Activated CD4-positive, alpha-beta memory T cell treated with anti-CD3 and anti-CD28 coated beads for 36 hours (primary cell): ENCODE results near the gene NEGR1. TPM values are rescaled to one million over a fixed set of nuclear protein-coding genes. Genes with fewer than 3 reads are reported as not detected.
"Not testable (repeated sequence)": the region's sequence is repeated elsewhere in the genome, so short reads cannot be mapped to it uniquely, and the experiment has no call there.

Source experiments
- CTCF ChIA-PET: fragments of 350-600 bp; sonication (Branson Sonifier 250); formaldehyde crosslinking; loops from one replicate; lab custom pipeline; 2021; ENCODE audit warnings: antibody characterized with exemption, inconsistent platforms; lab: Charles Lee
- POLR2A ChIA-PET: fragments of 350-600 bp; sonication (Branson Sonifier 250); formaldehyde crosslinking; loops from one replicate; lab custom pipeline; 2021; ENCODE audit warnings: antibody characterized with exemption; lab: Charles Lee
- DNase-seq: peaks from one replicate; pipeline ENCODE4 v3.0.0-alpha.2; 2020
- H3K27ac Mint-ChIP-seq: one replicate; pipeline ENCODE4 v1.8.0; 2021; ENCODE audit warnings: mixed read lengths
- H3K27me3 Mint-ChIP-seq: one replicate; pipeline ENCODE4 v1.8.0; 2021; ENCODE audit warnings: mixed read lengths
- H3K36me3 Mint-ChIP-seq: one replicate; pipeline ENCODE4 v1.8.0; 2021; ENCODE audit warnings: mixed read lengths
- H3K4me1 Mint-ChIP-seq: one replicate; pipeline ENCODE4 v1.8.0; 2021; ENCODE audit warnings: low read depth, mixed read lengths
- H3K4me3 Mint-ChIP-seq: one replicate; pipeline ENCODE4 v1.8.0; 2021; ENCODE audit warnings: mild to moderate bottlenecking, mixed read lengths
- H3K9me3 Mint-ChIP-seq: one replicate; pipeline ENCODE4 v1.8.0; 2021; ENCODE audit warnings: mixed read lengths
- intact Hi-C: fragments of 100-400 bp; cut with micrococcal nuclease; formaldehyde crosslinking; loops from one replicate; pipeline ENCODE4 v1.15.1; 2023
- total RNA-seq, 2 experiments: library from RNA; stranded (reverse); gene quantifications; one replicate each; pipeline ENCODE4 v1.2.3, GENCODE V29; 2021

The NEGR1 gene
- total RNA-seq, 2 experiments from 2014 or later = not detected

DNA sequence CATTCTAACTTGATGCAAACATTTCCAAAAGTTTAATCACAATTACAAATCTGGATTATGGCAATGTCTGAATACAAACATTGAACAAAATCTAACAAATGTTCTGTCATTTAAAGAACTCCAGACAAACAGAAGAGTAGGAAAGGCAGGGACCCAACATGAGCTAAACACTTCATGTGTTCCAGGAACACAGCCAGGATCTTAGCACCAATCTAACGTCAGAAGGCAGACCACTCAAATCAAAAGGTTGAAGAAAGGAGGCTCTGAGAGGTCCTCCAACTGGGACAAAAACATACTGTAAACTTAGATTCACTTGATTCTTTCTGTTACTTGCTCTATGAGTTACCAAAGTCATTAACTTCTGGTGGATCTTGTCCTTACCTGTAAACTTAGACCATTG lies 374.0 kb downstream of the NEGR1 start:
- no peak for DNase-seq
- no peaks in the 10 kb centered on the region for H3K4me1 Mint-ChIP-seq
- ChIA-PET CTCF (no interaction called here), POLR2A (no interaction called here)
- no peak overlapping the region for H3K4me3 Mint-ChIP-seq
- no peaks in the 10 kb centered on the region for H3K36me3 Mint-ChIP-seq
- intact Hi-C loops = loop anchor here (5.0 kb wide), 1 partner anchor 676 kb away; no protein-coding TSS in a partner anchor
- H3K27ac Mint-ChIP-seq = no peak overlapping the region
- no peaks in the 10 kb centered on the region for H3K27me3 Mint-ChIP-seq
- H3K9me3 Mint-ChIP-seq = no peaks in the 10 kb centered on the region

DNA sequence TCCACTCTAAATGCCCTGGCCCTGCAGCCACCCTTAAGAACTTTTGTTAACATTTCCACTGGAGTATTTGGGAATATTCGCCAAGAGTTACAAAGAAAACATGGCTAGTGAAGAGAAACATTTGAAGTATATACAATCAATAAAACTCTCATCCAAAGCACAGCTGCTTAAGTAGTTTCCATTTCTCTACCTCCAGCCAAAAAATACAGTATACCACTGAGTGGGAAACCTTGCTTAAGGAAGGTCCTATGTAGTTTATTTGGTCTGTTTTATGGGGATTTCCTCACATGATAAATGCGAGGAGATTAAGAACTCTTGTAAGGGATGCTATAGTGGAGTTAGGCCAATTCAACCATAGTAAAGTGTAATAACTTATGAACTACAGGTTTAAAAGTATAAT lies 382.5 kb downstream of the NEGR1 start:
- Mint-ChIP-seq H3K9me3 (no peaks in the 10 kb centered on the region), H3K4me1 (no peaks in the 10 kb centered on the region), H3K4me3 (no peak overlapping the region), H3K27ac (no peak overlapping the region), H3K27me3 (no peaks in the 10 kb centered on the region), H3K36me3 (no peaks in the 10 kb centered on the region)
- ChIA-PET CTCF (no interaction called here), POLR2A (no interaction called here)
- no peak for DNase-seq
- intact Hi-C loops = no loop called here

DNA sequence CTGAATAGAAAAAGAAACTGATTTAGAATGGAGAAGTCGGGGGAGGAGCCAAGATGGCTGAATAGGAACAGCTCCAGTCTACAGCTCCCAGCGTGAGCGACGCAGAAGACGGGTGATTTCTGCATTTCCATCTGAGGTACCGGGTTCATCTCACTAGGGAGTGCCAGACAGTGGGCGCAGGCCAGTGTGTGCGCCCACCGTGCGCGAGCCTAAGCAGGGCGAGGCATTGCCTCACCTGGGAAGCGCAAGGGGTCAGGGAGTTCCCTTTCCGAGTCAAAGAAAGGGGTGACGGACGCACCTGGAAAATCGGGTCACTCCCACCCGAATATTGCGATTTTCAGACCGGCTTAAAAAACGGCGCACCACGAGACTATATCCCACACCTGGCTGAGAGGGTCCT lies 394.2 kb downstream of the NEGR1 start:
- CTCF ChIA-PET, H3K27ac Mint-ChIP-seq, DNase-seq, H3K27me3 Mint-ChIP-seq, H3K4me3 Mint-ChIP-seq, H3K36me3 Mint-ChIP-seq, H3K4me1 Mint-ChIP-seq, POLR2A ChIA-PET, H3K9me3 Mint-ChIP-seq, intact Hi-C loops: not testable (repeated sequence)

DNA sequence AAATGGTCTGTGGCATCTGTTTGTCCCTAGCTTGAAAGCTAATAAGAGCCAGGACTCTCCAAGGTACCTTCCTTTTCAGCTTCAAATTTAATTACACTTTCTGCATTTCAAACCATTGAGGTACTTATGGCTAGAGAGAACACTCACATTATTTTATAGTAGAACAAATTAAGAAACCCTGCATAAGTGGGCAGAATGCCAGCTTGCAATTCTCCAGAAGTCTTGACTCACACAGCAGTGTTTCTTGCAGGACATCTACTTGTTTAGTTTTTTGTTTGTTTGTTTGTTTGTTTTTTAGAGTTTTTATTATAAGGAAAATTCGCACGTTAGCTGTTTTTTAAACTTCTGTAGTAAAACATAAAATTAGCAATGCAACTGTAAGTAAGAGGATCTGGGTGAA lies 397.2 kb downstream of the NEGR1 start:
- intact Hi-C loops = no loop called here
- CTCF ChIA-PET = no interaction called here
- no peaks in the 10 kb centered on the region for H3K9me3 Mint-ChIP-seq

DNA sequence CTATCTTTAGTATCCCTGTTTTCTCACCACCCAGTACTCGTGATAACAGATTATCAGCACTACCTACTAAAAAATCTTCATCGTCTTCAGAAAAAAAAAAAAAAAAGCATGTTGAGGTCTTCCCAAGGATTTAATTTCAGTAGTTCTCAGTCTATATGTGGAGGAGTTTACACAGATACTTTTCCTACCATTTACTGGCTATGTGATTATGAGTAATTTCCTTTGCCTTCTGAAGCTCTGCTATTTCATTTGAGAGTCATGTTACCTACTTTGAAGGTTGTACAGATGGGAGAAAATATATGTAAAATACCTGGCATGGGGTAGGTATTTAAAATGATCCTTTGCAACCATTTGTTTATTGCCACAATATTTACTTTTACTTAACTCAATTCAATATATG lies 399.7 kb downstream of the NEGR1 start:
- Mint-ChIP-seq H3K27ac (no peak overlapping the region), H3K27me3 (no peaks in the 10 kb centered on the region), H3K4me3 (no peak overlapping the region), H3K36me3 (no peaks in the 10 kb centered on the region), H3K4me1 (no peaks in the 10 kb centered on the region), H3K9me3 (no peaks in the 10 kb centered on the region)
- ChIA-PET POLR2A (no interaction called here), CTCF (no interaction called here)
- no peak for DNase-seq
- intact Hi-C loops = no loop called here

More for the DNA sequence above, 397.2 kb downstream of the NEGR1 start:
- no peak overlapping the region for H3K4me3 Mint-ChIP-seq
- POLR2A ChIA-PET = no interaction called here
- H3K27ac Mint-ChIP-seq = no peak overlapping the region
- H3K36me3 Mint-ChIP-seq = no peaks in the 10 kb centered on the region
- DNase-seq = no peak
- H3K4me1 Mint-ChIP-seq = no peaks in the 10 kb centered on the region
- no peaks in the 10 kb centered on the region for H3K27me3 Mint-ChIP-seq

DNA sequence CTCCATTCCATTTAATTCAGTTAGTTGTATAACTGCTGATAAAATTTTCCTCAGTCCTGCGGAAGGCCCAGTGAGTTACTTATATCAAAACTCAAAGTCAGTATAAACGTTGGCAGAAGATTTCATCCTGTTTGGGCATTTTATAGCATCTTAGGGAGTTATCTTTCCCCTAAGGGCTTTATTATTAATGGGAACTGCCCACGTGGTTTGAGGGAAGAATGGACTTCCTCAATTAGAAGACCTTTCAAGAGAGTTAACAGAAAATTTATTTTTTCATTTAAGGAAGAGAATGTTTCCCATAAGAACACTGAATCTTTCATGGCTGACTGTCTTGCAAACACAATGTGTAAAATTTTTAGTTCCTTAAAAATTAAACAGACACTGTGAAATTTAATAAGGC lies 400.1 kb downstream of the NEGR1 start:
- Mint-ChIP-seq H3K4me1 (no peaks in the 10 kb centered on the region), H3K27ac (no peak overlapping the region), H3K36me3 (no peaks in the 10 kb centered on the region), H3K9me3 (no peaks in the 10 kb centered on the region), H3K27me3 (no peaks in the 10 kb centered on the region), H3K4me3 (no peak overlapping the region)
- no peak for DNase-seq
- ChIA-PET CTCF (no interaction called here), POLR2A (no interaction called here)
- intact Hi-C loops = no loop called here

DNA sequence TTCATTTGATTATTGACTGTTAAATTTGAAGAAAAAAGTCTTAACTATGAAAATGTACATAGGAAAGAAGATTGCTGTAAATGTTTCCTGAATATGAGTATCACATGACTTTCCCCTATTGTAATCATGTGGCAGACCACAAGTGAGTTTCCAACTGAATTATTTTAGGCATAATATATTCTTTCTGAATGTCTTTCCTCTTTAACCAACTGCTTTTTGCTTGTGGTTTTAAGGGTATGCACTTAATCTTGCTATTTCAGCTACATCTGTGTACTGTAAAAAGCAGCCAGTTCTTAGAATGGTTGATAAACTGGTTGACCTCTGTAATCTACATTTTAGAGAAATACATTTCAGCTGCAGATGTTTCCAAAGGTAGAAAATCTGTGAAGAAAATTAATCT lies 400.7 kb downstream of the NEGR1 start:
- Mint-ChIP-seq H3K4me1 (no peaks in the 10 kb centered on the region), H3K4me3 (no peak overlapping the region), H3K36me3 (no peaks in the 10 kb centered on the region), H3K27ac (no peak overlapping the region), H3K27me3 (no peaks in the 10 kb centered on the region), H3K9me3 (no peaks in the 10 kb centered on the region)
- ChIA-PET POLR2A (no interaction called here), CTCF (no interaction called here)
- no peak for DNase-seq
- intact Hi-C loops = no loop called here

DNA sequence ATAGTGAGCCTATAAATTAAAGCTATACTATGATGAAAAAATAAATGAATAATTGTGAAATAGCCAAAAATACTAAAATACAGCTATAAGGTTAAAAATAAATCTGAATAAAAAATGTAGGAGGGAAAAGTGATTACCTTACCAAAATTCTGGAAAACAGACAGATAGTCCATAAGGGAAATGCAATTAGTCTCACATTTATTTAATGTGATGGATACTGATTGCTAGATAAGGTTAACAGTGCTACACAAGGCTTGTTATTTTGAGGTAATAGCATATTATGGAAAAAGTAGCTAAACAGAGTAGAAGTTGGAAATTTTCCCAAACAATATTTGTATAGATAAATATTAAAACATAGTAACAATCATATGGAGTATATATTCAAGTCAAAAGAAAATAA lies 413.0 kb downstream of the NEGR1 start:
- no peak overlapping the region for H3K27ac Mint-ChIP-seq
- no peaks in the 10 kb centered on the region for H3K36me3 Mint-ChIP-seq
- DNase-seq = no peak
- no peaks in the 10 kb centered on the region for H3K27me3 Mint-ChIP-seq
- no peaks in the 10 kb centered on the region for H3K4me1 Mint-ChIP-seq
- H3K9me3 Mint-ChIP-seq = peaks cover 4% of the 10 kb centered on the region
- ChIA-PET POLR2A (no interaction called here), CTCF (interaction anchor here (0.6 kb wide), 1 partner anchor 1414 kb away, joined by 3 read pairs; no protein-coding TSS in a partner anchor)
- intact Hi-C loops = no loop called here
- H3K4me3 Mint-ChIP-seq = no peak overlapping the region

DNA sequence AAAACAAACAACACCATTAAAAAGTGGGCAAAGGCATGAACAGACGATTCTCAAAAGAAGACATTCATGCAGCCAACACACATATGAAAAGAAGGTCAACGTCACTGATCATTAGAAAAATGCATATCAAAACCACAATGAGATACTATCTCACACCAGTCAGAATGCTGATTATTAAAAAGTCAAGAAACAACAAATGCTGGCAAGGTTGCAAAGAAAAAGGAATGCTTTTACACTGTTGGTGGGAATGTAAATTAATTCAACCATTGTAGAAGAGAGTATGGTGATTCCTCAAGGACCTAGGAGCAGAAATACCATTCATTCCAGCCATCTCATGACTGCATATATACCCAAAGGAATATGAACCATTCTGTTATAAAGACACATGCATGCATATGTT lies 419.6 kb downstream of the NEGR1 start:
- intact Hi-C loops = no loop called here
- ChIA-PET POLR2A (no interaction called here), CTCF (no interaction called here)
- H3K9me3 Mint-ChIP-seq = peaks cover 15% of the 10 kb centered on the region
- H3K4me1 Mint-ChIP-seq = no peaks in the 10 kb centered on the region
- no peak overlapping the region for H3K4me3 Mint-ChIP-seq
- no peaks in the 10 kb centered on the region for H3K27me3 Mint-ChIP-seq
- no peak overlapping the region for H3K27ac Mint-ChIP-seq
- no peak for DNase-seq
- H3K36me3 Mint-ChIP-seq = no peaks in the 10 kb centered on the region

DNA sequence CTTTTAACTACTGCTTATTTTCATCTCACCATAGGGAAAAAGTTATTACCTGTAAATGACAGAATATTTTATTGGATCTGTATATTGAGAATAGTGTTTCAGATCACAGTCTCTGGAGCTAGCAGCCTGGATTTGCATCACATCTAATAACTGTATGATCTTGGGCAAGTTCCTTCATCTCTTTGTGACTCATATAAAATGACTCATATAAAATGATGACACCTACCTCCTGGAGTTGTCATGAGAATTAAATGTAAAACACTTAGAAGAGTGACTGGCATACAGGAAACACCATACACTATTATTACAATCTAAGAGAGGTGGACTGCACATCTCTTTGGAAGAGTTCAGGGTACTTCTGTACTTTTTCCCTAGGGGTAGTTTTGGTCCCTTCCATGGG lies 421.3 kb downstream of the NEGR1 start:
- CTCF ChIA-PET = no interaction called here
- no peak for DNase-seq
- H3K4me3 Mint-ChIP-seq = no peak overlapping the region
- no peak overlapping the region for H3K27ac Mint-ChIP-seq
- H3K9me3 Mint-ChIP-seq = peaks cover 14% of the 10 kb centered on the region
- POLR2A ChIA-PET = no interaction called here
- intact Hi-C loops = no loop called here
- no peaks in the 10 kb centered on the region for H3K36me3 Mint-ChIP-seq
- H3K4me1 Mint-ChIP-seq = no peaks in the 10 kb centered on the region
- no peaks in the 10 kb centered on the region for H3K27me3 Mint-ChIP-seq

DNA sequence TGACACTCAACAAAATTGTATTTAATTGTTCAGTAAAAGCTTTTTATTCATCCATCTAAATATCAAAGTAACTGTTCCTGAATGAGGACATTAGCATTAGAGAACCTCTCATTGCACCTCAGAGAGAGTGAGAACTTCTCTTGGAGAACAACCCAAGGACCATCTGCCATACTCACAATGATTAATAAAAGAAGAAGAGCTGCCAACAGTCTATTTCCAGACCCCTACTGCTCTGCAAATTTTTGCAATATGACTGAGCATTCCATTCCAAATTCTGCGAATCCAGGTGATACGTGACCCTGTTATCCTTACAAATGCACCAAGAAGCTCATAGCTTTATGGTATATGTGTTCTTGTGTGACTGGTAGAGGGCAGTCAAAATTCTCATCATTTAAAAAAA lies 422.5 kb downstream of the NEGR1 start:
- Mint-ChIP-seq H3K9me3 (peaks cover 11% of the 10 kb centered on the region), H3K4me1 (no peaks in the 10 kb centered on the region), H3K4me3 (no peak overlapping the region), H3K36me3 (no peaks in the 10 kb centered on the region), H3K27ac (no peak overlapping the region), H3K27me3 (no peaks in the 10 kb centered on the region)
- DNase-seq = no peak
- ChIA-PET POLR2A (no interaction called here), CTCF (no interaction called here)
- intact Hi-C loops = no loop called here

DNA sequence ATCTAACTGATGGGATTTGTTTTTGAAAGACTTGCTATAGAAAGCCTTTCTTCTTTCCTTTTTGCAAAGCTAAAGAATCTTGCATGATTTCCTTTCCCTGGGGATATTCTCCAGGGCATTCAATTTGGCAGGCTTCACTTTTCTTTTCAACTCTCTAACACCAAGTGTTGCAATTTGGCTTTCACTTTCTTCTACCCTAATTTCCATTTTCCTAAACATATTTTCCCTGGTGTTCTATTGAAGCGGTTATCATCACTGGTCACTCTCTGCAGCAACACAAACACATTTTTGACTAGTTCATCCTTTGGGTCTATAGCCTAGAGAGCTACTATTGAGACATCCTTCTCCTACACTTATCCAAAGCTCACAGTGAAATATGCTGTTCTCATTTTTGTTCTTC lies 424.5 kb downstream of the NEGR1 start:
- no peaks in the 10 kb centered on the region for H3K4me1 Mint-ChIP-seq
- no peak overlapping the region for H3K4me3 Mint-ChIP-seq
- peaks cover 11% of the 10 kb centered on the region for H3K9me3 Mint-ChIP-seq
- intact Hi-C loops = no loop called here
- H3K27ac Mint-ChIP-seq = no peak overlapping the region
- H3K36me3 Mint-ChIP-seq = no peaks in the 10 kb centered on the region
- ChIA-PET POLR2A (no interaction called here), CTCF (no interaction called here)
- no peaks in the 10 kb centered on the region for H3K27me3 Mint-ChIP-seq
- DNase-seq = no peak

DNA sequence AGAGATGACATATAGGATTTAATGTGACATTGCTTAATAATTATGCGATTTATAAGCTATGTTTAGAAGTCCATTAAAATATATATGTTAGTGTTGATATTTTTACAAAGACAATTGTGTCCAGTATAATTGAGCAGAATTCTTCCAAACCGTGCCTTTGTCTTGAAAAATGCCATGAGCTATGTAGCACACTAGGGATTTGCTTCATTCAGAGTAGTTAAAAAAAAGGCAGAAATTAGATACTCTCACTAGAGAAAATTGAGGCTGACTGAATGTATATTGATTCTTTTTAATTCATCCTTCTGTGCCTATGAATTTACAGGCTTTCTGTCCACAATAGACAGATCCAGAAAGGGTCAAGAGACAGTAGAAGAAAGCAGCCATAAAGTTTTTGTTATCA lies 429.0 kb downstream of the NEGR1 start:
- intact Hi-C loops = no loop called here
- ChIA-PET CTCF (no interaction called here), POLR2A (no interaction called here)
- Mint-ChIP-seq H3K36me3 (no peaks in the 10 kb centered on the region), H3K9me3 (peaks cover 5% of the 10 kb centered on the region), H3K27me3 (no peaks in the 10 kb centered on the region), H3K4me3 (no peak overlapping the region), H3K4me1 (no peaks in the 10 kb centered on the region), H3K27ac (no peak overlapping the region)
- DNase-seq = no peak

DNA sequence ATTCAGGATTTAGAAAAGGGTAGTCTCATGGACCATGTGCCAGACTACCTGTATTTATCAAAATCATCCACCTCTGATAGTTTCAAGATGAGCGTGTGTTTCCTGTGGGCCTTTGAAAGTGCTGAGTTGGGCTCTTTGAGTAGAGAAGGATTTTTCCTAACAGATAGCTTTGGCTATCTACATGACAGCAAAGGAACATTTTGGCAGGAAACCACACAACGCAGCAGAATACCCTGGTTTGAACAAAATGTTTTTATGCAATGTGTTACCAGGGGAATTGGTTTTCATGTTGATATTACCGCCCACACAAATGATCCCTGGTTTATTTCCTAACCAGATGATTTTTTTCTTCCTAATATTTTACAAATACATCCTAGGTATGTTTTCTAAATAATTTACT lies 431.4 kb downstream of the NEGR1 start:
- Mint-ChIP-seq H3K9me3 (peaks cover 6% of the 10 kb centered on the region), H3K36me3 (no peaks in the 10 kb centered on the region), H3K4me1 (no peaks in the 10 kb centered on the region), H3K4me3 (no peak overlapping the region), H3K27me3 (no peaks in the 10 kb centered on the region), H3K27ac (no peak overlapping the region)
- ChIA-PET CTCF (no interaction called here), POLR2A (no interaction called here)
- intact Hi-C loops = no loop called here
- DNase-seq = no peak
